ENCODE results near the gene TBCD. TPM values are rescaled to one million over a fixed set of nuclear protein-coding genes. Genes with fewer than 3 reads are reported as not detected.

The TBCD gene
- total RNA-seq, 6 experiments from 2014 or later: 47.3 to 67.6 (median 62.5) TPM

DNA sequence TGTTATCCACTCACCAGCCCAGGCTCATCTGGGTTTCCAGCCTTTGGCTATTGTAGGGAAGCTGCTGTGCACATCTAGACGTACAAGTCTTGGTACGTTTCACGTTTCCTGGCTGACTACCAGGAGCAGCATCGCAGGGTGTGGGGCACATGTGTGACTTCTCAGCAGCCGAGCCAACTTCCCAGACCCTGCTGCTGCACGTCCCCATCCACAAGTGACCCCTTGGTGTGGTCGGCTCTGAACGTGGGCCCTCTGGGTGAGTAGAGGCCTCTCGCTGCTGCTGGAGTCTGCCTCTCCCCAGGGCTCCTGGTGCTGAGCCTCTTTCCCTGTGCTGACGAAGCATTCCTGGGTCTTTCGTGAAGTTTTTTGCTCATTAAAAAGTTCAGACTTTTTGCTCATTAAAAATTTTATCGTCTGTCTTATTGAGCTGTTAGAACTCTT, 158.2 kb downstream of the TBCD start:
- DNase-seq: no peak
- Mint-ChIP-seq H3K4me3 (no peak overlapping the region), H3K27me3 (ENCODE audit: insufficient read depth) (peaks cover 6% of the 10 kb centered on the region; the same call in 1 of the 2 replicates), H3K9me3 (no peaks in the 10 kb centered on the region), H3K27ac (no peak overlapping the region), H3K36me3 (ENCODE audit: low read depth) (no peaks in the 10 kb centered on the region), H3K4me1 (ENCODE audit: low read depth) (no peaks in the 10 kb centered on the region)
- TF ChIP-seq, protein P1, sequence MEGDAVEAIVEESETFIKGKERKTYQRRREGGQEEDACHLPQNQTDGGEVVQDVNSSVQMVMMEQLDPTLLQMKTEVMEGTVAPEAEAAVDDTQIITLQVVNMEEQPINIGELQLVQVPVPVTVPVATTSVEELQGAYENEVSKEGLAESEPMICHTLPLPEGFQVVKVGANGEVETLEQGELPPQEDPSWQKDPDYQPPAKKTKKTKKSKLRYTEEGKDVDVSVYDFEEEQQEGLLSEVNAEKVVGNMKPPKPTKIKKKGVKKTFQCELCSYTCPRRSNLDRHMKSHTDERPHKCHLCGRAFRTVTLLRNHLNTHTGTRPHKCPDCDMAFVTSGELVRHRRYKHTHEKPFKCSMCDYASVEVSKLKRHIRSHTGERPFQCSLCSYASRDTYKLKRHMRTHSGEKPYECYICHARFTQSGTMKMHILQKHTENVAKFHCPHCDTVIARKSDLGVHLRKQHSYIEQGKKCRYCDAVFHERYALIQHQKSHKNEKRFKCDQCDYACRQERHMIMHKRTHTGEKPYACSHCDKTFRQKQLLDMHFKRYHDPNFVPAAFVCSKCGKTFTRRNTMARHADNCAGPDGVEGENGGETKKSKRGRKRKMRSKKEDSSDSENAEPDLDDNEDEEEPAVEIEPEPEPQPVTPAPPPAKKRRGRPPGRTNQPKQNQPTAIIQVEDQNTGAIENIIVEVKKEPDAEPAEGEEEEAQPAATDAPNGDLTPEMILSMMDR (IDR thresholded peaks at IDR 0.05): no peak

DNA sequence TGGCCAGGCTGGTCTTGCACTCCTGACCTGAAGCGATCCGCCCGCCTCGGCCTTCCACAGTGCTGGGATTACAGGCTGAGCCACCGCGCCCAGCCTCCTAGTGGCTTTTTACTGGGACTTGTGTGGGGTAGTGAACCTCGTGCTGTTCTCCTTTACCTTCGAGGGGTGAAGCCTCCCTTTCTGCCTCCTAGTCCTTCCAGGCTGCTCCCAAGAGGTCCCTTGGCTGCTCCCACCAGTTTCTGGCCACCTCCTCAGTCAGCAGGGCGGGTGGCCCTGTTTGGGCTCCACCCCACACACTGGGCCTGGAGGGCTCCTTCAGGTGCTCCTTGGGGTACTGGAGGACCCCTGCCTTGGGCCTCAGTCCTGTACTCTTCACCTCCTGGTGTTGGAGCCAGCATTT, 158.9 kb downstream of the TBCD start:
- Mint-ChIP-seq H3K36me3 (ENCODE audit: low read depth) (no peaks in the 10 kb centered on the region), H3K27me3 (ENCODE audit: insufficient read depth) (peaks cover 6% of the 10 kb centered on the region; the same call in 1 of the 2 replicates), H3K4me3 (no peak overlapping the region), H3K27ac (no peak overlapping the region), H3K9me3 (no peaks in the 10 kb centered on the region), H3K4me1 (ENCODE audit: low read depth) (no peaks in the 10 kb centered on the region)
- no peak for DNase-seq
- TF ChIP-seq, protein P1 (IDR thresholded peaks at IDR 0.05): no peak

DNA sequence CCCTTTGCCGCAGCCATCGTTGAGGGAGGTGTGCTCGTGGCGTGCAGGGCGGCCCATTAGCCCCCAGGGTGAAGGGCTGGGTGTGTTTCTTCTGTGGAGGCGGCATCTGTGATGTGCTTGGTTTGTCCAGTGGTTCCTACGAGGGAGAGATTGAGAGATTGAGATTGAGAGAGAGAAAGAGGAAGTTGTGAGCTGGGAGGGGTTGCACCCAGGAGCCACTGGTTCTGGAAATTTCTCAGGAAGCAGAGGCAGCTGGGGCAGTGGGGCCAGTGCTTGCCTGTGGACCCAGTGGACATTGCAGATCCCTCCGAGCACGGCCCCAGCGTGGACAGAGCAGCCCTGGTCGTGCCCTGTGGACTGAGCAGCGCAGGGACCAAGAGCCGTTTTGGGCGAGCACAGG, 160.0 kb downstream of the TBCD start:
- Mint-ChIP-seq H3K4me1 (ENCODE audit: low read depth) (no peaks in the 10 kb centered on the region), H3K27ac (no peak overlapping the region), H3K27me3 (ENCODE audit: insufficient read depth) (peaks cover 6% of the 10 kb centered on the region), H3K36me3 (ENCODE audit: low read depth) (no peaks in the 10 kb centered on the region), H3K4me3 (no peak overlapping the region), H3K9me3 (no peaks in the 10 kb centered on the region)
- TF ChIP-seq, protein P1 (IDR thresholded peaks at IDR 0.05): no peak
- DNase-seq: no peak

DNA sequence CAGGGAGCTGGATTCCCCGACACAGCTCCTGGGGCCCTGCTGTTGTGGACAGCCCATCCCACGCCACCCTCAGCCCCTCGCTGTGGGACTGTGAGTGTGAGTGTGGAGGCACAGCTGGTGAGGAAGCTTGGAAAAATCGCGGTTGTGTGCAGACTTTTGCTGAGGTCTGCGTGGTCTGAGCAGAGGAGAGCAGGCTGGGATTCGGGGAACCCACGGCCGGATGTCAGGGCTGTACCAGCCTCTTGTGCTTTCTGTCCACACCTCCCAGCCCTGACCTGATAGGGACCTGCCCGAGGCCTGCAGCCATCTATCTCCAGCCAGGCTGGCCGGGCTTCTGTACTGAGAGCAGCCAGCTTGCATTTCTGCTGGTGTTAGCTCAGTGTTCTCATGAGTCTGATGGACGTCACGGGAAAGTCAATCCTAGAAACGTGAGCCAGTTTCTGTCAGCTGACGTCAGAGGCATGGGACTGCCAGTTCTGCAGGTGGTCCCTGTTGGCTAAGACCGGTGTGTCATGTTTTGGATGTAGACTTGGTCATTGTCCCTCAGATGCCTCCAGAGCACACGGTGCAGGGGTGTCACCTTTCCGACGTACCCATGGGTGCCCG, 160.7 kb downstream of the TBCD start:
- no peak overlapping the region for H3K4me3 Mint-ChIP-seq
- no peak overlapping the region for H3K27ac Mint-ChIP-seq
- no peak for DNase-seq
- H3K4me1 Mint-ChIP-seq (ENCODE audit: low read depth): no peaks in the 10 kb centered on the region
- no peaks in the 10 kb centered on the region for H3K9me3 Mint-ChIP-seq
- no peaks in the 10 kb centered on the region for H3K36me3 Mint-ChIP-seq (ENCODE audit: low read depth)
- peaks cover 6% of the 10 kb centered on the region for H3K27me3 Mint-ChIP-seq (ENCODE audit: insufficient read depth)
- TF ChIP-seq, protein P1 (IDR thresholded peaks at IDR 0.05): no peak

DNA sequence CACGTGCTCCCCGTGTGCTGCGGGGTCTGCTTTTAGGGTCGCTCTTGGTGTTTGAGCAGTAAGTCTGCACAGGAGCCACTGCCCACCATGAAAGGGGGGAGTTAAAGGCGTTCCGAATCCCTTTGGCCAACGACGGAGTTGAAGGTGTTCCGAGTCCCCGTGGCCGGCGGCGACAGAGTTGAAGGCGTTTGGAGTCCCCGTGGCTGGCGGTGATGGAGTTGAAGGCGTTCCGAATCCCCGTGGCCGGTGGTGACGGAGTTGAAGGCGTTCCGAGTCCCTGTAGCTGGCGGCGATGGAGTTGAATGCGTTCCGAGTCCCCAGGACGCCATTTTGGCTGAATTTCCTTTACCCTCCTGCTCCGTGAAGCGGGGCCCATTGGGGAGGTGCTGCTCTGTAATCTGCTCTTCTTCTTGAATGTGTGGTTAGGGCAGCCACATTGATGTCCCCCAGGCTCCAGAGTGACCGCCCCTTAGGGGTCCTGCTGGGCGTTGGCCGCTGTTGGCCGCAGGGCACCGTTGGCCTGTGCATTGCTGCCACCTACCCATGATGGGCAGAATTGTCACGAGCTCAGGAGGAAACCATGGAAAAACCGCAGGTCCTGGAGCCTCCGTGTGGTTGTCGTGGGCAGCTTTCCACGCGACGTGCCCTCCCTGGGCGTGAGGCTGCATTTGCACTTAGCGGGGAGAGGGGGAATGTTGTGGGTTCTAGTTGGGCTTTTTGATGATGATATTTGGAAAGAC, 161.6 kb downstream of the TBCD start:
- no peaks in the 10 kb centered on the region for H3K36me3 Mint-ChIP-seq (ENCODE audit: low read depth)
- H3K4me1 Mint-ChIP-seq (ENCODE audit: low read depth): no peaks in the 10 kb centered on the region
- TF ChIP-seq, protein P1 (IDR thresholded peaks at IDR 0.05): no peak; the same call in 1 of the 2 replicates
- no peak overlapping the region for H3K4me3 Mint-ChIP-seq
- H3K27me3 Mint-ChIP-seq (ENCODE audit: insufficient read depth): peaks cover 6% of the 10 kb centered on the region
- H3K9me3 Mint-ChIP-seq: no peaks in the 10 kb centered on the region
- no peak overlapping the region for H3K27ac Mint-ChIP-seq
- no peak for DNase-seq

All from HFFc6 (cell line).